PC-9 (cell line): ENCODE data around the gene GLA.

ENCODE experiments used
- CTCF ChIP-seq: fragments of 200-600 bp; sonication (generic); conservative IDR thresholded peaks from 2 replicates; pipeline ENCODE4 v1.6.1; 2017; ENCODE audit warnings: mixed run types, antibody characterized with exemption, mild to moderate bottlenecking, moderate library complexity
- EZH2 ChIP-seq: fragments of 200-600 bp; sonication (generic); IDR thresholded peaks from 2 replicates; pipeline ENCODE4 v1.8.0; 2017; ENCODE audit warnings: antibody characterized with exemption, low read depth

GRCh38 chrX:101398694-101399093 lies 9.0 kb downstream of the GLA start:
- no peak for TF ChIP-seq CTCF
- no peak for TF ChIP-seq EZH2
